GM19467 (cell line): ENCODE measurements around the gene ACSL5.
"Not testable (repeated sequence)": the region's sequence is repeated elsewhere in the genome, so short reads cannot be mapped to it uniquely, and the experiment has no call there.

ENCODE experiments used
- ATAC-seq: cut with Tn5 transposase; IDR thresholded peaks from one replicate; pipeline ENCODE4 v1.9.1; 2021; ENCODE audit warnings: mild to moderate bottlenecking, moderate library complexity; ENCODE audit not compliant: unreplicated experiment

The ACSL5 gene

DNA sequence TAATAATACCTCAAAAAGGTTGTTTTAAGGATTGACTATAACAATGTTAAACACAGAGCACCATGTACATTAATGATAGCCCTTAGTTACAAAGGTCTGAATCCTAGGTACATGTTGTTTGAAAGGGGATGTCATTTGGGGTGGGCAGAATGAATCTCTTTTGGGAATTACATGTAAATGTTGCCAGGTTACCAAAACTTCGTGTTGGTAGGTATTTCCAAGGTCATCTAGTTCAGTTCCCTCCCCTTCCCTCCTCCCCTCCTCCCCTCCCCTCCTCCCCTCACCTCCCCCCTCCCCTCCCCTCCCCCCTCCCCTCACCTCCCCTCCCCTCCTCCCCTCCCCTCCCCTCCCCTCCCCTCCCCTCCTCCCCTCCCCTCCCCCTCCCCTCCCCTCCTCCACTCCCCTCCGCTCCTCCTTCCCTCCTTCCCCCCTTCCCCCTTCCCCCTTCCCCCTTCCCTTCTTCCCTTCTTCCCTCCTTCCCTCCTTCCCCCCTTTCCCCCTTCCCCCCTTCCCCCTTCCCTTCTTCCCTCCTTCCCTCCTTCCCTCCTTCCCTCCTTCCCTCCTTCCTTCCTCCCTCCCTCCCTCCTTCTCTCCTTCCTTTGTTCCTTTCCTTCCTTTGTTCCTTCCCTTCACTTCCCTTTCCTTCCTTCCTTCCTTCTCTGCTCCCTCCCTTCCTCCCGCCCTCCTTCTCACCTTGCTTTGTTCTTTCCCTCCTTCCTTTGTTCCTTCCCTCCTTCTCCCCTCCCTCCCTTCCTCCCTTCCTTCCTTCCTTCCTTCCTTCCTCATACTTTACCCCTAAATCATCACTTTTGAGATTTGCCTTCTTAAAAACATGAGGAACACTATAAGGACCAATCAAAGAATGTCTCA is 81.2 kb downstream of the ACSL5 start:
- ATAC-seq = no peak

DNA sequence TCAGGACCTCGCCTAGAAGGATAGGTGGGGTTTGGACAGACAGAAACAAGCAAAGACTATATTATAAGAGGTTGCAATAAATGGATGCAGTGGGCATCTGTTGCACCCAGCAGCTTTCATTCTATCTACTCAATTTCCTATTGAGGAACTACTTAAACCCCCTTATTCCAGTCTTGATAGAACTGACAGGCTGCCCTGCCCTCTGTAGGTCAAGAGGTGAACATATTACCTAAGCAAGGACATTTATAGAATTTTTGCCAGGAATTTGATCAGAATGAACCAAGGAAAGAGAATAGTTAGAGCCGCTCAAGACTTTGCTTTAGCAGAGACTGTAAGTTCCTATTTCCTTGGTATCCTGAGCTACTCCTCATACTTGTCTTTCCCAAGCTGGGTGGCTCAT is 82.6 kb downstream of the ACSL5 start:
- no peak for ATAC-seq

DNA sequence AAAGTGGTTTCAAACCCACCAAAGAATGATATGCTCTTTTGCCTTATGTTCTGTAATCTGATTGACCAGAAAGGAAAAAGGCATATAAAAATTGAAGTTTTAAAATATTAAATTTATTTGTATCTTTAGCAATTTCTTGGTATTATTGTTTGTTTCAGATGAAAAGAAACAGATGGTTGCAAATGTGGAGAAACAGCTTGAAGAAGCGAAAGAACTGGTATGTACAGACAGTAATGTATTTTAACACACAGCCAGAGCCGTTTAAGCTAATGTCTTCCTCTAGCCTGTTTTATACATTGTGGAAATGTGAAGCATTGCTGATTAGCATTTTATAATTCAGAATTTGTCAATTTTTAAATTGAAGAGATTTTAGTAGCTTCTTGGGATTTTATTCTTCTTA is 86.5 kb downstream of the ACSL5 start:
- ATAC-seq = no peak

DNA sequence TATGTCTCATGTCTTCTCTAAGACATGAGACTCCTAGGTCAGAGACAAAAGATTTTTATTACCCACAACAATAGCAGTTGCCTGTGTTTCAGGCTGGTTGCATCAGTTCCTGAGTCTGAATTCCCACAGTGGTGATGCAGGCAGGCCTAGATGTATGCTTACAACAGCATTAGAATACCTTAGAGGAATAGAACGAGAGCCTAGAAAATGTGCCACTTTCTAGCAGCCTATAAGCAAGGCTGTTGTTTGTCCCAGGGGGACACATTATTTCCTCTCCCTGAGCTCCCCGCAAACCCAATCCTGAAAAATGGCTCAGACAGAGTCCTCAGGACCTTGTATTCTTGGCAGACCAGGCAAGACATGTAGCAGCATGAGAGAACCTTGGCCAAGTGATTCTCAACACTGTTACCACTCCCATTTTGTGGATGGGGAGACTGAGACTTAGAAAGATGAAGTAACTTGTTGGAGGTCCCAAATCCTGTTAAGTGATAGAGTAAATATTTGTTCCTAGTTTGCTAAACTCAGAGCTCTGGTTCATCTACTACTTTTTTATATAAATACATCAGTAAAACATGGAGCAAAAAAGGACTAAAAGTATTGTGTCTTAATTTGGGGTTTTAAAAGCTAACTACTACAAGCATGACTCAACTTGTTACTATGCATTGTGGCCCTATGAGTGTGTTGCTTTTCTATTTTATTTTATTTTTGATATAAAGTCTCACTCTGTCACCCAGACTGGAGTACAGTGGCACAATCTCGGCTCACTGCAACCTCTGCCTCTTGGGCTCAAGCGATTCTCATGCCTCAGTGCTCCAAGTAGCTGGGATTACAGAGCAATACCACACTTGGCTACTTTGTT is 87.3 kb downstream of the ACSL5 start:
- ATAC-seq = no peak

DNA sequence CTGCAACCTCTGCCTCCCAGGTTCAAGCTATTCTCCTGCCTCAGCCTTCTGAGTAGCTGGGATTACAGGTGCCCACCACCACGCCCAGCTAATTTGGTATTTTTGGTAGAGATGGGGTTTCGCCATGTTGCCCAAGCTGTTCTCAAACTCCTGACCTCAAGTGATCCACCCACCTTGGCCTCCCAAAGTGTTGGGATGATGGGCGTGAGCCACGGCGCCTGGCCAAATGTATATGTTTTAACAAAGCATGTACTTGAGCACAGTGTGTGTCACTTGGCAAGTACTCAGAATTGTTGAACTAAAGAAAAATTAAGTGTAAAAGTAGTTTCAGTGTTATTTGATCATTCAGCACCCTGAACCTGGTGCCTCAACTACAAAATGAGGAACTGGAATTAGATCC is 90.2 kb downstream of the ACSL5 start:
- not testable (repeated sequence) for ATAC-seq

DNA sequence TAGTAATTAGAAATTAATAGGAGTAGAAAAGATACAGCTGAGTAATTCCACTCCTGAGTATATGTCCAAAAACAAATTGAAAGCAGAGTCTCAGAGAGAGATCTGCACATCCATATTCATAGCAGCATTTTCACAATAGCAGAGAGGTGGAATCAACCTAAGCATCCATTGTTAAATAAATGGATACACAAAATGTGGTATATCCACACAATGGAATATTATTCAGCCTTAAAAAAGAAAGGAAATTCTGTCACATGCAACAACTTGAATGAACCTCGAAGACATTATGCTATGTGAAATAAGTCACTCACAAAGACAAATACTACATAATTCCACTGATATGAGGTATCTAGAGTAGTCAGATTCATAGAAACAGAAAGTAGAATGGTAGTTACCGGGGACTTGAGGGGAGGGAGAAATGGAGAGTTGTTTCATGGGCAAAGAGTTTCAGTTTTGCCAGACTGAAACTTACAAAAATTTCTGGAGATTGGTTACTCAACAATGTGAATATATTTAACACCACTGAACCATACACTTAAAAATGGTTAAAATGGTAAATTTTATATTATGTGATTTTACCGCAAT is 91.5 kb downstream of the ACSL5 start:
- no peak for ATAC-seq

DNA sequence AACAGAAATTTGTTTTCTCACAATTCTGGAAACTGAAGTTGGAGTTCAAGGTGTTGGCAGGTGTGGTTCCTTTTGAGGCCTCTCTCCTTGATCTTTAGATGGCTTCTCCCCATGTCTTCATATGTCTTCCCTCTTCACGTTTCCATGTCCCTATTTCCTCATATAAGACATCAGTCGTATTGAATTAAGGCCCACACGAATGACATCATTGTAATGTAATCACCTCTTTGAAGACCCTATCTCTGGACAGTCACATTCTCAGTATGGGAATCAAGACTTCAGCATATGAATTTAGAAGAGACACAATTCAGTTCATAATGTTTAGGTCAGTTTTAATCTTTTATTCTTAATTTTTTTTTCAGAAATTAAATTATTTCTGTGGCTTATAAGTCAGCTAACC is 92.9 kb downstream of the ACSL5 start:
- no peak for ATAC-seq

DNA sequence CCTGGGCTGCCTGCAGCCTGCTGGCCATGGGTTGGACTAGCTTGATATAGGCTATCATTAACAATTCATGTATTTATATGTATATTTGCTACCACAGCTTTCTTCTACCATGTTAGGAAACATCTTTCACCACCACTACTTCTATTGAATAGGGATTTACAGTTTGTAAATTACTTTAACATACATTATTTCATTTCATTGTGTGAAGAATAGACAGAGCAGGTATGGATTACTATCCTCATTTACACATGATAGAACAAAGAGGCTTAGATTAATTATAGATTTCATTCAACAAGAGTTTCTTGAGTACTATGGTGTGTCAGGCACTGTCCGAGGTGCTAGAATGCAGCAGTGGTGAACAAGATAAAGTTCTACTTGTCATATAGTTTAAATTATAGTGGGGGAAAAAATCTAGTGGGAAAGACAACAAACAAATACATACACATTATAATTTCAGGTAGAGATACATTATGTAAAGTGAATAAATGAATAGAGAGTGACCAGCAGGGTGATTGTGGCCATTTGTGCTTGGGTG is 93.7 kb downstream of the ACSL5 start:
- no peak for ATAC-seq

DNA sequence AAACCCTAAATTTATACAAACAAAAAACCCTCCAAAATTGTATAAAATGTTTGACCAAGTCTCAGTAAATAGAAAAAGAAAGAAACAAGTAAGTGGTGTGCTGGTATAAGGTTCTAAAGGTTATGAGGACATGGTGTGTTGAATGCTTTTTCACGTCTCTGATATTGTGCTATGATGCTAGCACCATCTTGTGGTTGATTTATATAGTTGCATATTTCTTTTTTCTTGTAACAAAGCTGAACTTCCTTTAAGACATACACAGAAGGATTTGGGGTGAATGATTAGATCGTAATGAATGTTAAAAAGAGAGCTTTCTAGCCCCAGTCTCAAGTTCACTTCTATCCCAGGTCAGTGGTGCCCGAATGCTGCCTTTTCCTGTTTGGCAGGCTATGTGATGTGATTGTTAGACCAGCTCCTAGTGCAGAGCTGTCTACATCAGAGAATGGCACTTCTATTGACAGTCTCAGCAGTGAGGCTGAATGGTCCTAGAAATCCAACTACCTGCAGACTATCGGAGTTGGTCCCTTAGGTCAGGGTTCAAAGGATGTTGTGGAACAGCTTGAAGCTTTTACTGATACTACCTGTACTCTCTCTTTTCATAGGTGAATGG is 98.1 kb downstream of the ACSL5 start:
- ATAC-seq = no peak

DNA sequence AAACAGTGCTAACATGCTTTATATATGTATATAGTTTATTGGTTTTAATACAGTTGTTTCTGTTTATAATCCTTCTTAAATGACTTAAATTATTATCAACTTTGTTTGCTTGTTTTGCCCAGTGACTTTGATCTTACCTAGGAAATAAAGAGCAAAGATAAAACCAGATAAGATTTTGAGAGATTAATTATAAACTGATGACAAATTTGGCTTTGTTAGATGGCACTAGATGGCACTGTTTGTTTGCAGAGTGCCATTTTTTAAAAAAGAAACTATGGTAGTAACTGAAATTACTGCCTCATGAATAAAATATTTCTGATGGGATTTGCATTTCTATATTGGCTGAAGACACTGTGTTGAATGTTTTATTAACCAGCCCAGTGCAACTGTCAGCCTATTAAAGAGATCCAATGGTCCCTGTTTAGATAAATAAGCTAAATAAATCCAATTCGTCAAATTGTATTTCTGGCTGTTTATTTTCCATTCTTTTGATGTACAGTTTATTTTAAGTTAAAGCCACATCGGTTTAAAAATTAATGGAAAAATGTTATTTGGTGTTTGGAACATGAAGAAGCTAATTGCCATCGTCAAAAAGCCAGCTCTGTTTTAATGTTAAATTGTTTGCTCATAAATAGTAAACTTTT is 101.8 kb downstream of the ACSL5 start:
- no peak for ATAC-seq
